CD8-positive, alpha-beta memory T cell (primary cell): ENCODE data around the gene ZFAND3. TPM values are rescaled to one million over a fixed set of nuclear protein-coding genes. Genes with fewer than 3 reads are reported as not detected.

ENCODE experiments used
- CTCF ChIA-PET: fragments of 350-600 bp; sonication (Branson Sonifier 250); formaldehyde crosslinking; loops from one replicate; lab custom pipeline; 2021; ENCODE audit warnings: antibody characterized with exemption; lab: Charles Lee
- POLR2A ChIA-PET: fragments of 350-600 bp; sonication (Branson Sonifier 250); formaldehyde crosslinking; loops from one replicate; lab custom pipeline; 2021; ENCODE audit warnings: antibody characterized with exemption; lab: Charles Lee
- DNase-seq, 5 donors: peaks; one replicate each; pipeline versions ENCODE4 v3.0.0 to v3.0.0-alpha.2; 2020 to 2022; ENCODE audit warnings: mixed read lengths in 1 of 5
- H3K27ac ChIP-seq: one replicate; pipeline ENCODE4 v1.7.0; 2013; ENCODE audit warnings: low read depth, mild to moderate bottlenecking, low read length, moderate library complexity
- H3K27me3 ChIP-seq: 2 replicates; pipeline ENCODE4 v1.7.0; 2013; ENCODE audit warnings: low read length, mild to moderate bottlenecking; ENCODE audit not compliant: insufficient read depth, poor library complexity, severe bottlenecking
- H3K36me3 ChIP-seq: 2 replicates; pipeline ENCODE4 v1.7.0; 2013; ENCODE audit warnings: mild to moderate bottlenecking, low read length, moderate library complexity; ENCODE audit not compliant: insufficient read depth
- H3K4me1 ChIP-seq: 2 replicates; pipeline ENCODE4 v1.7.0; 2013; ENCODE audit warnings: mild to moderate bottlenecking, low read length, moderate library complexity; ENCODE audit not compliant: insufficient read depth
- H3K4me3 ChIP-seq: 2 replicates; pipeline ENCODE4 v1.7.0; 2013; ENCODE audit warnings: mild to moderate bottlenecking, low read length
- H3K9me3 ChIP-seq: 2 replicates; pipeline ENCODE4 v1.7.0; 2013; ENCODE audit warnings: mild to moderate bottlenecking, low read length
- H3K27ac Mint-ChIP-seq, 8 donors: one replicate each; pipeline ENCODE4 v1.8.0; 2020 to 2021; ENCODE audit warnings: mixed read lengths in 8 of 8, mild to moderate bottlenecking in 6 of 8, inconsistent platforms in 3 of 8, moderate library complexity in 3 of 8
- H3K27me3 Mint-ChIP-seq, 2 donors: one replicate each; pipeline ENCODE4 v1.8.0; 2020 to 2021; ENCODE audit warnings: mixed read lengths in 2 of 2, mild to moderate bottlenecking in 1 of 2, moderate library complexity in 1 of 2
- H3K36me3 Mint-ChIP-seq, 3 donors: one replicate each; pipeline ENCODE4 v1.8.0; 2020 to 2021; ENCODE audit warnings: mixed read lengths in 3 of 3, inconsistent platforms in 1 of 3, mild to moderate bottlenecking in 1 of 3
- H3K4me1 Mint-ChIP-seq, 3 donors: one replicate each; pipeline ENCODE4 v1.8.0; 2020 to 2021; ENCODE audit warnings: mixed read lengths in 3 of 3, inconsistent platforms in 1 of 3, mild to moderate bottlenecking in 1 of 3
- H3K4me3 Mint-ChIP-seq, 7 donors: one replicate each; pipeline ENCODE4 v1.8.0; 2020 to 2021; ENCODE audit warnings: mixed read lengths in 7 of 7, mild to moderate bottlenecking in 6 of 7, moderate library complexity in 4 of 7, inconsistent platforms in 2 of 7
- H3K9me3 Mint-ChIP-seq, 5 donors: one replicate each; pipeline ENCODE4 v1.8.0; 2020 to 2022; ENCODE audit warnings: mixed read lengths in 5 of 5, mild to moderate bottlenecking in 3 of 5, moderate library complexity in 2 of 5, inconsistent platforms in 1 of 5
- polyA plus RNA-seq: library from polyadenylated mRNA; unstranded; fragments of 300-500 nt; fragmentation: Illumina TruSeq; gene quantifications from one replicate; pipeline ENCODE4 v1.2.3, GENCODE V29; 2021
- total RNA-seq, 2 experiments: library from RNA; stranded (reverse); gene quantifications; one replicate each; pipeline ENCODE4 v1.2.3, GENCODE V29; 2021

Gene ZFAND3
- total and polyA plus RNA-seq, 3 experiments from 2014 or later: 5.2 to 29.4 (median 29.1) TPM

GRCh38 chr6:37850260-37850659, 30.7 kb downstream of the ZFAND3 start:
- Mint-ChIP-seq H3K4me3 (no peak overlapping the region), H3K27me3 (peaks cover 0 to 1% of the 10 kb centered on the region in 2 donors), H3K27ac (peak overlapping the region in 5 of 8 donors; percentile 2 to 73 (median 10)), H3K4me1 (peaks cover 57 to 84% (median 82%) of the 10 kb centered on the region in 3 donors), H3K36me3 (peaks cover 0 to 6% (median 3%) of the 10 kb centered on the region in 3 donors), H3K9me3 (no peaks in the 10 kb centered on the region)
- DNase-seq: no peak
- peaks cover 21% of the 10 kb centered on the region for H3K4me1 ChIP-seq
- CTCF ChIA-PET: no interaction called here
- no peak overlapping the region for H3K4me3 ChIP-seq
- H3K36me3 ChIP-seq: no peaks in the 10 kb centered on the region
- H3K9me3 ChIP-seq: no peaks in the 10 kb centered on the region
- H3K27me3 ChIP-seq: no peaks in the 10 kb centered on the region
- no peak overlapping the region for H3K27ac ChIP-seq
- POLR2A ChIA-PET: no interaction called here

GRCh38 chr6:37850728-37851285, 31.3 kb downstream of the ZFAND3 start:
- H3K4me1 Mint-ChIP-seq: peaks cover 58 to 84% (median 82%) of the 10 kb centered on the region in 3 donors
- H3K4me1 ChIP-seq: peaks cover 21% of the 10 kb centered on the region
- ChIA-PET CTCF (interaction anchor here (1.0 to 1.2 kb wide), 2 partner anchors 9 to 15 kb away, joined by 4 read pairs; no protein-coding TSS in a partner anchor), POLR2A (no interaction called here)
- H3K27me3 ChIP-seq: no peaks in the 10 kb centered on the region
- peaks cover 0 to under 1% of the 10 kb centered on the region in 2 donors for H3K27me3 Mint-ChIP-seq
- H3K36me3 Mint-ChIP-seq: peaks cover 0 to 6% (median 3%) of the 10 kb centered on the region in 3 donors
- no peak overlapping the region for H3K4me3 ChIP-seq
- DNase-seq: peak in 1 of 5 donors; percentile 3
- H3K9me3 ChIP-seq: no peaks in the 10 kb centered on the region
- peak overlapping the region in 7 of 8 donors; percentile 17 to 91 (median 37) for H3K27ac Mint-ChIP-seq
- H3K4me3 Mint-ChIP-seq: peak overlapping the region in 2 of 7 donors; percentile 2 to 17
- no peaks in the 10 kb centered on the region for H3K36me3 ChIP-seq
- H3K27ac ChIP-seq: no peak overlapping the region
- H3K9me3 Mint-ChIP-seq: no peaks in the 10 kb centered on the region

DNA sequence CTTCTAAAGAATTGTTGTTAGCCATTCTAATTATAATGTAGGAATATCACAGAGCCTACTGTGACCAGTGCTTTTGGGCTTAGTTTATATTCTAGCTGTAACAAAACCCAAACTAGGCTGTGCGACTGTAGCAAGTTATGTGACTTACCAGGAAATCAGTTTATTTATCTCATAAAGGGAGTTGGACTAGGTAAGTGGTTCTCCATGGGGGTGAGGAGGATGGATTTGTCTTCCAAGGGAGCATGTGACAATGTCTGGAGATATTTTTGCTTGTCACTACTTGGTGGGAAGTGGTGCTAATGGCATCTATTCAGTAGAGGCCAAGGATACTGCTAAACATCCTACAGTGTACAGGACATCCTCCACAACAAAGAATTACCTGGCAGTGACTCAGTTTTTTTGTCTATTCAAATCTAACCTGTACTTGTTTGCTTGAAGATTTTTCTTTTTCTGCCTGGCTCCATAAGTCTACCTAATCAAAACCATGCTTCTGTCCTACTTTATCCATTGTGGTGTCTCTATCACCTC, 32.5 kb downstream of the ZFAND3 start:
- Mint-ChIP-seq H3K36me3 (peaks cover 0 to 5% (median 4%) of the 10 kb centered on the region in 3 donors), H3K4me1 (peaks cover 60 to 87% (median 86%) of the 10 kb centered on the region in 3 donors), H3K9me3 (no peaks in the 10 kb centered on the region), H3K27ac (peak overlapping the region in 3 of 8 donors; percentile 0 to 34 (median 29)), H3K27me3 (no peaks in the 10 kb centered on the region), H3K4me3 (no peak overlapping the region)
- ChIA-PET POLR2A (no interaction called here), CTCF (interaction anchor here (1.2 kb wide), 1 partner anchor 14 kb away, joined by 4 read pairs; no protein-coding TSS in a partner anchor)
- Histone ChIP-seq H3K36me3 (no peaks in the 10 kb centered on the region), H3K27ac (no peak overlapping the region), H3K4me3 (no peak overlapping the region), H3K4me1 (peaks cover 25% of the 10 kb centered on the region), H3K9me3 (no peaks in the 10 kb centered on the region), H3K27me3 (no peaks in the 10 kb centered on the region)
- DNase-seq: no peak

DNA sequence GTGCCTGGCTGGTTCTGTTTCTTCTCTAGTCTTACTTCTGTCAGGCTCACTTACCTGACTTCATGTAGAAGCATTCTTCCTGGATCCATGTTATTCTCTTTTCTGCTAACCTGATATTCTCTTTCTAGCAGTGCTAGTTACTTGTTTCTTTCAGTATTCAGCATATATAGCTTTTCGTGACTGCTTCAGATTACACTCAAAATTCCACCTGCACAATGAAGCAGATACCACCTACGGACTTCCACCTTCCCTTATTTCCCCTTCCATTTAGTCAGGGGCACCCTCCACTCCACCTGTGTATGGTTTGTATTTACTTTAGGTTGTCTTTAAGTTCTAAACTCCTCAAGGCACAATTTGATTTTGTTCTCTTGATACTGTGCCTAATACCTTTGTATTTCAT, 36.8 kb downstream of the ZFAND3 start:
- Histone ChIP-seq H3K36me3 (no peaks in the 10 kb centered on the region), H3K27ac (no peak overlapping the region), H3K4me1 (peaks cover 37% of the 10 kb centered on the region), H3K9me3 (no peaks in the 10 kb centered on the region), H3K27me3 (no peaks in the 10 kb centered on the region), H3K4me3 (no peak overlapping the region)
- no peaks in the 10 kb centered on the region for H3K9me3 Mint-ChIP-seq
- H3K4me1 Mint-ChIP-seq: peaks cover 58 to 88% (median 84%) of the 10 kb centered on the region in 3 donors
- no peak overlapping the region for H3K4me3 Mint-ChIP-seq
- H3K36me3 Mint-ChIP-seq: peaks cover 0 to 5% (median 2%) of the 10 kb centered on the region in 3 donors
- no peak overlapping the region for H3K27ac Mint-ChIP-seq
- CTCF ChIA-PET: interaction anchor here (1.8 kb wide), 1 partner anchor 10 kb away, joined by 4 read pairs; no protein-coding TSS in a partner anchor
- no peaks in the 10 kb centered on the region for H3K27me3 Mint-ChIP-seq
- DNase-seq: no peak
- POLR2A ChIA-PET: no interaction called here

DNA sequence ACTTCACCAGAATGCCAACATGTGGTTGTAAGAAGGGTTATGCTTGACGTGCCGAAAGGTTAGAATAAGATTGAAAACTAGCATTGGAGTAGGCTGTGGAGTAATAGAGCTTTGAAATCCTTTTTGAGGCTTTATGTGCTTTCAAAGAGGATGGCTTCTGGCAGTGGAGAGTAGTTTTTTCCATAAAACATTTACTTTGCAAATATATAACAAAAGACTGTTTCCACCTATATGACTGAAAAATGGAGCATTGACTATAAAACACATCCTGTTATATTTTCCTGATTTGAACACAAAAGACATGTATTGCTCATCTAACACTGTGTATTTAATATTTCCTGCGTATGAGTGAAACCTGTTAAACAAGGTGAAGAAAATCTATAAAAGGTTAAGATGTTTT, 38.8 kb downstream of the ZFAND3 start:
- Histone ChIP-seq H3K9me3 (no peaks in the 10 kb centered on the region), H3K27ac (no peak overlapping the region), H3K4me1 (peaks cover 36% of the 10 kb centered on the region), H3K4me3 (no peak overlapping the region), H3K27me3 (no peaks in the 10 kb centered on the region), H3K36me3 (no peaks in the 10 kb centered on the region)
- POLR2A ChIA-PET: interaction anchor here (0.8 kb wide), 1 partner anchor 67 kb away, joined by 3 read pairs; no protein-coding TSS in a partner anchor
- Mint-ChIP-seq H3K27ac (peak overlapping the region in 3 of 8 donors; percentile 30 to 36 (median 33)), H3K27me3 (no peaks in the 10 kb centered on the region), H3K9me3 (no peaks in the 10 kb centered on the region), H3K4me3 (peak overlapping the region in 1 of 7 donors; percentile 11), H3K4me1 (peaks cover 48 to 81% (median 72%) of the 10 kb centered on the region in 3 donors), H3K36me3 (peaks cover 0 to 10% (median 3%) of the 10 kb centered on the region in 3 donors)
- CTCF ChIA-PET: interaction anchor here (1.3 to 1.6 kb wide), 3 partner anchors 12 to 66 kb away, joined by 3 to 5 read pairs (median 4); no protein-coding TSS in a partner anchor
- DNase-seq: no peak

DNA sequence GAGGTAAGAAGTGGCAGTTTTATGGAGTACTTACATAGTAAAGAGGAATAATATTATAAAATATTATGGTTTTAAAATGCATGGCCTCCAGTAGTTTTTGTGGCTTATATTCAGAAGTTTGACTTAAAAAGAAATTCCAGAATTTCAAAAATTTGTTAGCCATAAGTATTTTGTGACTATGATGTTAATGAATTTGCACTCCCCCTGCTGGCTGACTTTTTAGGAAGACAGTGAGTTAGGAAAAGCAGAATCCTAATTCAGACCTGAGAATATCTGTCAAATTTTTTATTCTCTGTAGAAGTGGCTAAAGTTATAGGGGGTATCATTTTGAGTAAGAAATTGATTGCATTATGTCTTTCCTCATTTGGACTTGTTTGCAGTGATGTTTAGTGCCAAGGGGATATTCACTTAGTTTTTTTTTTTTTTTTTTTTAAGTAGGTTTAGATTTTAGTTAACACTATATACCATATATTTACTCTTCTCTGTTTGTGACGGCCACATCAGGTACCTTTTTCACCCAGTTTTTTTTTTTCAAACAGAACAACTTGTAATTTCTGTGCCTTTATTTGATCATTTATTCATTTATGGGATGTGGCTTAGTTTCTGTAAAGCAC, 40.8 kb downstream of the ZFAND3 start:
- Mint-ChIP-seq H3K4me3 (no peak overlapping the region), H3K36me3 (peaks cover 0 to 11% (median 5%) of the 10 kb centered on the region in 3 donors), H3K9me3 (no peaks in the 10 kb centered on the region), H3K27ac (no peak overlapping the region), H3K4me1 (peaks cover 50 to 85% (median 74%) of the 10 kb centered on the region in 3 donors), H3K27me3 (no peaks in the 10 kb centered on the region)
- H3K9me3 ChIP-seq: no peaks in the 10 kb centered on the region
- H3K4me1 ChIP-seq: peaks cover 39% of the 10 kb centered on the region
- no peaks in the 10 kb centered on the region for H3K27me3 ChIP-seq
- no peak overlapping the region for H3K27ac ChIP-seq
- POLR2A ChIA-PET: interaction anchor here (0.5 kb wide), 1 partner anchor 64 kb away, joined by 4 read pairs; no protein-coding TSS in a partner anchor
- DNase-seq: peak in 2 of 5 donors; percentile 7 to 13
- no peak overlapping the region for H3K4me3 ChIP-seq
- CTCF ChIA-PET: interaction anchor here (0.6 to 1.6 kb wide), 3 partner anchors 49 to 69 kb away, joined by 3 to 5 read pairs (median 3); no protein-coding TSS in a partner anchor
- H3K36me3 ChIP-seq: no peaks in the 10 kb centered on the region

DNA sequence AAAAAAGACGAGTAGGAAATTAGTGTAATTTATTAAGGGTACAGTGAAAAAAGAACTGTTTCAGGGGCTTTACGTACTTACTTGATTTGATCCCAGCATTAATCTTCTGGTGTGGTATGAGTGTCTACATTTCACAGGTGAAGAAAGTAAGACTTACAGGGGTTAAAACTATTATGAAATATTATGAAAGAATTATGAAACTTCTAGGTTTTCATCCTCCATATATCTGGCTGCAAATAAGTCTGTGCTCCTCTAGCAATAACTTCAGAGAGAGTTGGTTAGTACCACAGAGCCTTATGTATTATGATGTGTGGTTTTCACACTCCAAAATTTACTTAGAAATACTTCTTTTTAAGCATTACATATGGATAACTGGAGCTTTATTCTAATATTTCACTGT, 41.9 kb downstream of the ZFAND3 start:
- H3K27ac Mint-ChIP-seq: peak overlapping the region in 2 of 8 donors; percentile 24 to 73

More for the DNA sequence above, 41.9 kb downstream of the ZFAND3 start:
- ChIA-PET CTCF (no interaction called here), POLR2A (no interaction called here)
- DNase-seq: no peak
- no peaks in the 10 kb centered on the region for H3K36me3 ChIP-seq
- H3K4me1 ChIP-seq: peaks cover 48% of the 10 kb centered on the region
- Mint-ChIP-seq H3K27me3 (no peaks in the 10 kb centered on the region), H3K36me3 (peaks cover 0 to 12% (median 4%) of the 10 kb centered on the region in 3 donors), H3K9me3 (no peaks in the 10 kb centered on the region), H3K4me1 (peaks cover 49 to 85% (median 74%) of the 10 kb centered on the region in 3 donors), H3K4me3 (peak overlapping the region in 1 of 7 donors; percentile 0)
- H3K27ac ChIP-seq: no peak overlapping the region
- H3K9me3 ChIP-seq: no peaks in the 10 kb centered on the region
- no peak overlapping the region for H3K4me3 ChIP-seq
- no peaks in the 10 kb centered on the region for H3K27me3 ChIP-seq
